Smooth muscle cell (in vitro differentiated cells): ENCODE data around the gene PIH1D1. TPM values are rescaled to one million over a fixed set of nuclear protein-coding genes. Genes with fewer than 3 reads are reported as not detected.

Source experiments
- DNase-seq: peaks from one replicate; lab custom pipeline; 2025; ENCODE audit not compliant: unreplicated experiment; lab: John Stamatoyannopoulos, UW
- H2AFZ ChIP-seq: fragments of 200-600 bp; sonication (generic); 2 replicates; pipeline ENCODE4 v1.6.0; 2016; ENCODE audit warnings: antibody characterized with exemption, low read depth, mild to moderate bottlenecking
- H3F3A ChIP-seq: fragments of 200-600 bp; sonication (generic); 2 replicates; pipeline ENCODE4 v1.6.0; 2017; ENCODE audit warnings: antibody characterized with exemption, low read depth
- H3K27ac ChIP-seq: fragments of 200-600 bp; sonication (generic); 2 replicates; pipeline ENCODE4 v1.5.1; 2016; ENCODE audit warnings: low read depth, mild to moderate bottlenecking
- H3K27me3 ChIP-seq: fragments of 200-600 bp; sonication (generic); 2 replicates; pipeline ENCODE4 v1.6.1; 2016; ENCODE audit warnings: low read depth, mild to moderate bottlenecking
- H3K36me3 ChIP-seq: fragments of 200-600 bp; sonication (generic); 2 replicates; pipeline ENCODE4 v1.5.1; 2016; ENCODE audit warnings: low read depth
- H3K4me1 ChIP-seq: fragments of 200-600 bp; sonication (generic); 2 replicates; pipeline ENCODE4 v1.5.1; 2016; ENCODE audit warnings: low read depth
- H3K4me2 ChIP-seq: fragments of 200-600 bp; sonication (generic); 2 replicates; pipeline ENCODE4 v1.6.0; 2016; ENCODE audit warnings: mild to moderate bottlenecking
- H3K4me3 ChIP-seq: fragments of 200-600 bp; sonication (generic); 2 replicates; pipeline ENCODE4 v1.5.1; 2016; ENCODE audit warnings: mild to moderate bottlenecking
- H3K79me2 ChIP-seq: fragments of 200-600 bp; sonication (generic); 2 replicates; pipeline ENCODE4 v1.6.0; 2016; ENCODE audit warnings: low read depth, mild to moderate bottlenecking
- H3K9ac ChIP-seq: fragments of 200-600 bp; sonication (generic); 2 replicates; pipeline ENCODE4 v1.6.0; 2016; ENCODE audit warnings: low read depth
- H3K9me3 ChIP-seq: fragments of 200-600 bp; sonication (generic); replicated peaks from 2 replicates; pipeline ENCODE4 v1.5.1; 2016; ENCODE audit warnings: low read depth
- H4K20me1 ChIP-seq: fragments of 200-600 bp; sonication (generic); 2 replicates; pipeline ENCODE4 v1.6.0; 2016; ENCODE audit warnings: low read depth
- WGBS: methylation state at CpG from one replicate; pipeline ENCODE4 v1.1.7; 2016; ENCODE audit warnings: low lambda C conversion rate; 5-methylcytosine and 5-hydroxymethylcytosine counted together
- polyA plus RNA-seq: library from polyadenylated mRNA; unstranded; fragments of >200 nt; fragmentation: Nextera tagmentation; extraction: Ambion mirVana; gene quantifications from 2 replicates; pipeline ENCODE4 v1.2.1, GENCODE V29; 2016
- total RNA-seq: library from RNA; depleted of rRNA; stranded (reverse); fragments of >200 nt; gene quantifications from 2 replicates; pipeline ENCODE4 v1.2.3, GENCODE V29; 2014
- TF ChIP-seq, protein P1 (sequence below): fragments of 200-600 bp; sonication (generic); IDR thresholded peaks from 2 replicates; pipeline ENCODE4 v1.5.1; 2017; ENCODE audit warnings: borderline replicate concordance, mild to moderate bottlenecking, antibody characterized with exemption; ENCODE audit not compliant: insufficient read depth, poor library complexity, severe bottlenecking

Gene PIH1D1
- total and polyA plus RNA-seq, 2 experiments from 2014 or later = 77.1 to 89.8 TPM

DNA sequence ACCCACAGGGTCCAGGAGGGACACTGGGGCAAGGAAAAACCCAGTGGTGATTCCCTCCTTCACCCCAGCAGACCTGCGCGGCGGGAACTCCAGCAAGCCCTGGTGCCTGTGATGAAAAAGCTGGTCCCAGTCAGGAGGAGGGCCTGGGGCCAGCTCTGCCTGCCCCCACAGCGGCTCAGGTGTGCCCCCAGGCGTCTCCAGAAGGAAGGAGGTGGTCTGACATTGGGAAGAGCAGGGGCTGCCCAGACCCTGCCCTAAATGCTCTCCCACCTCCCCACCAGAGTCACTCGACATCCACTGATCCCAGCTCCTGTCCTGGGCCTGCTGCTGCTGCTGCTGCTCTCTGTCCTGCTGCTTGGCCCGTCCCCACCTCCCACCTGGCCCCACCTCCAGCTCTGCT, 34.5 kb downstream of the PIH1D1 start:
- Histone ChIP-seq H3K36me3 (no peaks in the 10 kb centered on the region), H3K4me3 (no peak overlapping the region), H3K4me1 (no peaks in the 10 kb centered on the region), H4K20me1 (no peaks in the 10 kb centered on the region), H2AFZ (no peak overlapping the region), H3K27me3 (peaks cover 45% of the 10 kb centered on the region), H3K79me2 (no peaks in the 10 kb centered on the region), H3K27ac (no peak overlapping the region), H3K9me3 (no peaks in the 10 kb centered on the region), H3K9ac (no peak overlapping the region), H3F3A (peaks cover 3% of the 10 kb centered on the region), H3K4me2 (no peak overlapping the region)
- no peak for DNase-seq
- TF ChIP-seq, protein P1, sequence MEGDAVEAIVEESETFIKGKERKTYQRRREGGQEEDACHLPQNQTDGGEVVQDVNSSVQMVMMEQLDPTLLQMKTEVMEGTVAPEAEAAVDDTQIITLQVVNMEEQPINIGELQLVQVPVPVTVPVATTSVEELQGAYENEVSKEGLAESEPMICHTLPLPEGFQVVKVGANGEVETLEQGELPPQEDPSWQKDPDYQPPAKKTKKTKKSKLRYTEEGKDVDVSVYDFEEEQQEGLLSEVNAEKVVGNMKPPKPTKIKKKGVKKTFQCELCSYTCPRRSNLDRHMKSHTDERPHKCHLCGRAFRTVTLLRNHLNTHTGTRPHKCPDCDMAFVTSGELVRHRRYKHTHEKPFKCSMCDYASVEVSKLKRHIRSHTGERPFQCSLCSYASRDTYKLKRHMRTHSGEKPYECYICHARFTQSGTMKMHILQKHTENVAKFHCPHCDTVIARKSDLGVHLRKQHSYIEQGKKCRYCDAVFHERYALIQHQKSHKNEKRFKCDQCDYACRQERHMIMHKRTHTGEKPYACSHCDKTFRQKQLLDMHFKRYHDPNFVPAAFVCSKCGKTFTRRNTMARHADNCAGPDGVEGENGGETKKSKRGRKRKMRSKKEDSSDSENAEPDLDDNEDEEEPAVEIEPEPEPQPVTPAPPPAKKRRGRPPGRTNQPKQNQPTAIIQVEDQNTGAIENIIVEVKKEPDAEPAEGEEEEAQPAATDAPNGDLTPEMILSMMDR = no peak
- WGBS = 53% methylated on average over 7 of the region's 7 CpGs

DNA sequence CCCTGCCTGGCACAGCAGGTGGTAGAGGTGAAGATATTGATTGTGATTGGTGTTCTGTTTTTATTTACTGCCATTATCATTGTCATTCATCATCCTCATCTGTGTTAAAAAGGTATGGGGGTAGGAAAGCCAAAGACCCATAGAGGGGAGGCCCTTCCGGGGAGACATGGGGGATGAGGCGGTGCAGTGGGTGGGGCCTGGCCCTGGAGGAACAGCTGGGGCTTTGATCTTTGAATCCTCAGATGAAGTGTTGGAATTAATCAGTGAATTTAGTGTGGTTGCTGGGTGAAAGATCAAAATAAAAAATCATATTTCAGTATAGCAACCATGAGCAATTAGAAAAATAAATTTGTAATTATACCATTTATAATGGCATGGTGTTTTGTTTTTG, 35.8 kb downstream of the PIH1D1 start:
- H3K4me2 ChIP-seq = no peak overlapping the region
- no peaks in the 10 kb centered on the region for H3K4me1 ChIP-seq
- H3K4me3 ChIP-seq = no peak overlapping the region
- peaks cover 3% of the 10 kb centered on the region for H3F3A ChIP-seq
- no peak for DNase-seq
- 93% methylated on average over 2 of the region's 2 CpGs for WGBS
- H3K36me3 ChIP-seq = no peaks in the 10 kb centered on the region
- no peak overlapping the region for H3K27ac ChIP-seq
- H3K9me3 ChIP-seq = no peaks in the 10 kb centered on the region
- H3K9ac ChIP-seq = no peak overlapping the region
- no peak overlapping the region for H2AFZ ChIP-seq
- H4K20me1 ChIP-seq = no peaks in the 10 kb centered on the region
- TF ChIP-seq, protein P1 = no peak
- no peaks in the 10 kb centered on the region for H3K79me2 ChIP-seq
- H3K27me3 ChIP-seq = peaks cover 32% of the 10 kb centered on the region

DNA sequence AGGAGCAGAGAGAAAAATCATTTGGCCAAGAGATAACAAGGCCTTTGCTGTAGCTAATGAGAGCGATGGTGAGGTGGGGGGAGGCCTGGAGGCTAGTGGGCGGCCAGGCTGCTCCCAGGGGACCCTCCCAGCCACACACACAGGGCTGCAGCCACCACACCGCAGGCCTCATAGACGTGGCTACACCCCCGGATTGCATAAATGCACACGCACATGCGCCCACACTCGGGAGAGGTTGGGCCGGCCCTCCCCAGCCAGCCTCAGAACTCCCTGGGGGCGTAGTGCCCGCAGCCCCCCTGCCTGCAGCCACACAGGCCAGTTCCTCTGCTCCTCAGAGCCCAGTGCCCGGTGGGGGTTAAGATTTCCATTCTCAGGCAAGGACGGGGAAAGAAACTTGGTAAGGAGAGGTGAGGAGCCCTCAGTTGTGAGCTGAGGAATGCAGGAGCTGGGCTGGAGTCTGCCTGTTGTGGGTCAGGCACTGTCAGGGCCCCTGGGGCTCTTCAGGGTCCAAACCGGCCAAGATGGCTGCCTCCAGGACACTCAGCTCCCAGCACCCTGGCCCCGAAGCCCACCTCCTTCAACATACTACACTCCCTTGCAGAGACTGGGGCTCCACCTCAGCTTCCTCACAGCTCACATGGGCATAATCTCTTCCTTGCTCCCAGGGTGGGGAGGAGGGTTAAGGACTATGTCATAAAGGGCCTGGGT, 36.4 kb downstream of the PIH1D1 start:
- H3K4me2 ChIP-seq = no peak overlapping the region
- no peak overlapping the region for H2AFZ ChIP-seq
- no peaks in the 10 kb centered on the region for H3K4me1 ChIP-seq
- 58% methylated on average over 15 of the region's 15 CpGs for WGBS
- TF ChIP-seq, protein P1 = no peak
- no peaks in the 10 kb centered on the region for H3F3A ChIP-seq
- H3K9me3 ChIP-seq = no peaks in the 10 kb centered on the region
- no peaks in the 10 kb centered on the region for H3K36me3 ChIP-seq
- no peaks in the 10 kb centered on the region for H4K20me1 ChIP-seq
- H3K4me3 ChIP-seq = no peak overlapping the region
- no peaks in the 10 kb centered on the region for H3K79me2 ChIP-seq
- peaks cover 26% of the 10 kb centered on the region for H3K27me3 ChIP-seq
- no peak overlapping the region for H3K27ac ChIP-seq
- H3K9ac ChIP-seq = no peak overlapping the region
- DNase-seq = no peak

DNA sequence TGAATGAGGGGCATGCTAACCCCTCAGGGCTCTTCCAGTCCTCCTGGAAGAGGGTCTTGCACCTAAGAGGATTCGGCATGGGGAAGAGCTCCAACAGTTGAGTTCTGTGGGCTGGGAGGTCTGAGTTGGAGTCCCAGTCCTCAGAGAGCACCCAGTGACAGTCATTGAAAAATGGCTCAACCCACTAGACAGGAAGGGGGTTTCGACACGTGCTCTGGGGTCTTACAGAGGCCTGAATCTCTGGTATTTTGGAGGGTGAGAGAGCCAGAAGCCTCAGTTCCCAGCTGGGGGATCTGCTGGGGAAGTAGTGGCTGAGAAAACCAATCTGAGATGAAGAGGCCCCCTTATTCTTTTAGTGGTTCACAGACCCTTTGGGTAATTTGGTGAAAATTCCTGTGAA, 37.4 kb downstream of the PIH1D1 start:
- Histone ChIP-seq H3K4me2 (no peak overlapping the region), H3K9ac (no peak overlapping the region), H3K27me3 (peaks cover 17% of the 10 kb centered on the region), H4K20me1 (no peaks in the 10 kb centered on the region), H3F3A (no peaks in the 10 kb centered on the region), H3K4me3 (no peak overlapping the region), H3K79me2 (no peaks in the 10 kb centered on the region), H3K27ac (no peak overlapping the region), H2AFZ (no peak overlapping the region), H3K9me3 (no peaks in the 10 kb centered on the region), H3K4me1 (no peaks in the 10 kb centered on the region), H3K36me3 (no peaks in the 10 kb centered on the region)
- WGBS = 95% methylated on average over 3 of the region's 3 CpGs
- TF ChIP-seq, protein P1 = no peak
- no peak for DNase-seq
